NCI-H128 (cell line): ENCODE data around the gene B9D1.

Source experiments
- DNase-seq: peaks from one replicate; lab custom pipeline; 2025; ENCODE audit not compliant: unreplicated experiment; lab: John Stamatoyannopoulos, UW

The B9D1 gene

GRCh38 chr17:19339341-19339815 lies 23.1 kb downstream of the B9D1 start:
- no peak for DNase-seq

DNA sequence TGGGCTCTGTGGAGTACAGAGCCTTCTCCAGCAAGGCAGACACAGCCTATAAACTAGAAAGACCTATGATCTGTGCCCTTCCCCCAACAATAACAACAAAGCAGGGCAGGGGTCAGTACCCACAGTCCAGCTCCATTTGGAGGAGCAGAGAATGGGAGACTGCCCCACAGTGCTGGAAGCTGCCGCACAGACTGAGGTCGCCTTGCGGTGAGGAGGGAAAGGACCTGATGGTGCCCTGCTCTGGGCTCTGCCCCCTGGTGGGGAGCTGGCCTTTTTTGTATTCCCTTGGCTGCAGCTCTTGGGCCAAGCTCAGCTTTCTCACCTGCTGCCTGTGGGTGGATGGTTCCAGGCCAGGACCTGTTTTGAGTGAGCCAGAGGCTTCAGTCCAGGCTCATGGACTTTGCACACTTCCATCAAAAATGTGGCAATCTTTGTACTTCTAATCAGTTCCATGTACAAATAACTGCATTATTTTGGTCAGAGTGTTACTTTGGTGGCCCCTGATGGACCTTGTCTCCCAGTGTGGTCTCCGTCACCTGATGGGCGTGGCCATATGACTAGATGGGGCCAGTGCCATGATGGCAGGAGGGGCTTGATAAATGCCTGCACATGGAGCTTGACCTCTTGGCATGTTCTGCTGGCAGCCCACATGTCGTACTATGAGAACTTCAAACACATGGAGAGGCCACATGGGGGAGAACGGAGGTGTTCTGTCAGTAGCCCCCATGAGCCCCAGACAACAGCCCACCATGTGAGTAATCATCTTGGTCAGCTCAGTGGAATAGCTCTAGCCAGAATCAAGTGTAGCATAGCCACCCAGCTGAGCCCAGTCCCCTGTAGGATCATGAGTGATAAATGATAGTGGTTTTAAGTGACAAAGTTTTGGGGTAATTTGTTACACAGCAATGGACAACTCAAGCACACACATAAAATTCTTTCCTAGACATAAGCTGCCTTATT lies 24.2 kb downstream of the B9D1 start:
- DNase-seq: no peak

GRCh38 chr17:19337712-19338023 lies 24.9 kb downstream of the B9D1 start:
- DNase-seq: no peak

- no peak for DNase-seq
These were observed 25.4 kb downstream of the B9D1 start for GRCh38 chr17:19336938-19337711.

GRCh38 chr17:19335951-19336631 lies 26.4 kb downstream of the B9D1 start:
- no peak for DNase-seq

DNA sequence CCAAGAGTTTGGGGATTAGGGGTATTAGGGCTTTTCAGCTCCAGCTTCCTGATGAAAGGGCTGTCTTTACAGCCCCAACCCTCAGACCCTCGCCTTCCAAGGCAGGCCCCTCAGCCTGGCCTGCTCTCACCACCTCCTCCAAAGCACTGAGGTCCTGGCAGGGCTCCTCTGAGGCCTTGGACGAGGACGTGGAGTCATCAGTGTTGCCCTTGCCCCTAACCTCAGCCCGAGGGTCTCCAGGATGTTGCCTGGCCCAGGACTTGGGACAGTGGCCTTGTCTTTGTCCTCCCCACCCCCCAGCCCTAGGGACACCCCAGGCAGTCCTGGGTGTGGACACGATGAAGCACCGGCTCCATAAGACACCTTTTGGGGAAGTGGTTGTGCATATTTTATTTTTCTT lies 28.2 kb downstream of the B9D1 start:
- DNase-seq: no peak

DNA sequence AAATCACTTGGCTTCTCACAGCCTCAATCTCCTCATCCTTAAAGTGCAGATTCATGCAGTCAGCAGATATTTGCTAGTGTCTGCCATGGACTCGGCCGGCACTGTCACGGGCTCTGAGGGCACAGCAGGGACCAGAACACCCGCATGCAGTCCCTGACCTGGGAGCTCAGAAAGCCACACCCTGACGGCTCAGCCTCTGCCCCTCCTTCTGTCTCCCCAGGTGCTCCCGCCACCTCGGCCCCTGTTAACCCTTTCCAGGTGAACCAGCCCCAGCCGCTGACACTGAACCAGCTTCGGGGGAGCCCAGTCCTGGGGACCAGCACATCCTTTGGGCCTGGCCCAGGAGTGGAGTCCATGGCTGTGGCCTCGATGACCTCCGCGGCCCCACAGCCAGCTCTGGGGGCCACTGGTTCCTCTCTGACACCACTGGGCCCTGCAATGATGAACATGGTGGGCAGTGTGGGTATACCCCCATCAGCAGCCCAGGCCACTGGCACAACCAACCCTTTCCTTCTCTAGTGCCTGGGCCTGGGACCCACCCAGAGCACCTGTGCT lies 28.7 kb downstream of the B9D1 start:
- no peak for DNase-seq

- no peak for DNase-seq
These were observed 29.4 kb downstream of the B9D1 start for GRCh38 chr17:19333132-19333440.

GRCh38 chr17:19332371-19333131 lies 30.0 kb downstream of the B9D1 start:
- DNase-seq: no peak

DNA sequence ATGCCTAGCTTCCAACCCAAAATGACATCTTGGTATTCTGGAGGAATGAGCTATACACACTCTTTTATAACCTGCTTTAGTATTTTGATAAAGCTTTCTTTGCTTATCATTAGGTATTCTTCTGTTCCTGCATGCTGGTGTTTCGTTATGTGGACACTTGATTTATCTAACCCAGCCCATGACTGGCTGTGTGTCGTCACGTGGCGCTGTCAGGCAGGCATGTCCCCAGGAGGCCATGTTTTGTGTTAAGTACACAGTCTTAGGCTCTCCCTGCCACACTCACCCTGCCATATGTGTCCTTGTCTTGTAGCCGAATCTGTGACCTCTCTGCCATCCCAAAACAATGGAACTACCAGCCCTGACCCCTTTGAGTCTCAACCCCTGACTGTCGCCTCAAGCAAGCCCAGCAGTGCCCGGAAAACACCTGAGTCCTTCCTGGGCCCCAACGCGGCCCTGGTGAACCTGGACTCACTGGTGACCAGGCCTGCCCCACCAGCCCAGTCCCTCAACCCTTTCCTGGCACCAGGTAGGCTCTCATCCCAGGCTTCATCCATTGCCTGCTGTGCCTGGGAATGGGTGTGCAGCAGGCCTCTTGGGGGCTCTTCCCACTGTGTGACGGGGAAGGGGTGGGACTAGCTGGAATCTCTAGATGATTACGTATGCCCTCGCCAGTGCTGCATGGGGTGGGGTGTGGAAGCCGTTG lies 30.8 kb downstream of the B9D1 start:
- no peak for DNase-seq

DNA sequence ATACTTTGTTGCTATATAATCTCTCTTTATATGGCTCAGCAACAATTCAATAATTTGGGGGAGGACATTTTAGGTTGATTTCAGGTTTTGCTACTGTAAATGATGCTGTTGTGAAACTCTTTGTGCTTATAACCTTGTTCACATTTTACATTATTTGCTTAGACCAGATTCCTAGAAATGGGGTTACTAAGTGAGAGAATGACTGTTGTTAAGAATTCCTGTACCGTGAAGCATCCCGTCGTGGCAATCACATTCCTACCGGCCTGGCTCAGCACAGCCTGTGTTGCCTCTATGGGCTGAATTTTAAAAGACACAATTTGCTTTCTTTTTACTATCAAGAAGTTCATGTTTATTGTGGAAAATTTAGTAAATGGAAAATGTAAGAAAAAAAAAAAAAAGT lies 31.4 kb downstream of the B9D1 start:
- no peak for DNase-seq

GRCh38 chr17:19330271-19330670 lies 32.3 kb downstream of the B9D1 start:
- no peak for DNase-seq

DNA sequence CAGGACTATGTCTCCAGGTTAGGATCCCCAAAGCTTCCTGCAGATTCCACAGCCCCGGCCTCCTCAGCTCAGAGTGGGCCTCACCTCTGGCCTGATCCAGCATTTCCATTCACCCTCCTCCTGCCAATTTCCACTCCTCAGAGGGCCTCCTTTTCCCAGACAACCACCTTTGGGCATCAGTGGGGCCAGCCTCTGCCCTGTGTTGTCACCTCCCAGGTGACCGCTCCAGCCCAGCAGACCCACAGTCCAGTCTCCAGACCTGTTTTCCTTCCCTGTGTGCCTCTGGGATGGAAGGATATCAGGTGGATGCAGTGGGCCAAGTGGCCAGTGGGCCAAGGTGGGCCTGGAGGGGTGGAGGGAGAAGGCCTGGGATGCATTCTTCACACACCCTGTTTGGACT lies 32.7 kb downstream of the B9D1 start:
- no peak for DNase-seq

- DNase-seq: no peak
These were observed 33.4 kb downstream of the B9D1 start for GRCh38 chr17:19329136-19329535.

- DNase-seq: no peak
These were observed 34.0 kb downstream of the B9D1 start for GRCh38 chr17:19328441-19329061.

DNA sequence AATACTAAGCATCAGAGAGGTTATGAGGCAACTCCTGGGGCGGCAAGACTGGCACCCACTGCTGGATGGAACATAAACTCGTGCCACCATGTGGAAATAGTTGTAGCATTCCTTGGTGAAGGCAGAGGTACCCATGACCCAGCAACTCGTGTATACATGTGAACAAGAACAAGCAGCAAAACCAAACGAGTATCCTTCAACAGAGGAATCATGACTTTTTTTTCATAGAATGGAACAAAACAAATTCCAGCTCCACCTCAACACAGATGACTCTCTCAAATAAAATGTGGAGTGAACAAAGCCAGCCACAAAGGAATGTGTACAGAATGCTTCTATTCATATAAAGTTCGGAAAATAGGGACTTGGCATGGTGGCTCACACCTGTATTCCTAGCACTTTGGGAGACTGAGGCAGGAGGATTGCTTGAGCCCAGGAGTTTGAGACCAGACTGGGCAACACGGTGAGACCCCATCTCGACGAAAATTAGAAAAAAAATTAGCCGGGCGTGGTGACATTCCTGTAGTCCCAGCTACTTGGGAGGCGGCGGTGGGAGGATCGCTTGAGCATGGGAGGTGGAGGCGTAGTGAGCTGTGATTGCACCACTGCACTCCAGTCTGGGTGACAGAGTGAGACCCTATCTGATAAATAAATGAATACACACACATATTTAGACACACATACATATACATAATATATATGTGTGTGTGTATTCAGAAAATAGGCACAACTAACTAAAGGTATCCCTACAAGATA lies 35.3 kb downstream of the B9D1 start:
- no peak for DNase-seq

GRCh38 chr17:19325542-19325941 lies 37.0 kb downstream of the B9D1 start:
- no peak for DNase-seq

GRCh38 chr17:19322861-19323260 lies 39.7 kb downstream of the B9D1 start:
- DNase-seq: no peak

- no peak for DNase-seq
These were observed 40.4 kb downstream of the B9D1 start for GRCh38 chr17:19322129-19322505.
